ENCODE results near the gene THOC2.

DNA sequence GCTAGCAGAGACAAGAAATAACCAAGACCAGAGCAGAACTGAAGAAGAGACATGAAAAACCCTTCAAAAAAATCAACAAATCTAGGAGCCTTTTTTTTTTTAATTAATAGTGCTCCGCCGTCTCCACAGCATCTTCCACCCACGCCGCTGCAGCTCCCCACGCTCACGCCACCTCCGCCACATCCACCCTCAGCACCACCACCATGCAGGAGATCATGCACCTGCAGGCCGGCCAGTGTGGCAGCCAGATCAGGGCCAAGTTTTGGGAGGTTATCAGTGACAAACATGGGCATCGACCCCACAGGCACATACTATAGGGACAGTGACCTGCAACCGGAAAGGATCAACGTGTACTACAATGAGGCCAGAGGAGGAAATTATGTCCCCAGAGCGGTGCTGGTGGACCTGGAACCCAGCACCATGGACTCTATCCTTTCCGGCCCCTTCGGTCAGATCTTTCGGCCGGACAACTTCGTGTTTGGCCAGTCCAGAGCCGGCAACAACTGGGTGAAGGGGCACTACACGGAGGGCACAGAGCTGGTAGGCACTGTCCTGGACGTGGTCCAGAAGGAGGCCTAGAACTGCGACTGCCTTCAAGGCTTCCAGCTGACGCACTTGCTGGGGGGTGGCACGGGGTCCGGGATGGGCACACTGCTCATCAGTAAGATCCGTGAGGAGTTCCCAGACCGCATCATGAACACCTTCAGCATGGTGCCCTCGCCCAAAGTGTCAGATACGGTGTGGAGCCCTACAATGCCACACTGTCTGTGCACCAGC is 171.2 kb downstream of the THOC2 start:
- TF ChIP-seq ZNF121 (tag by site-specific recombination; IDR thresholded peaks at IDR 0.05): no peak
- TF ChIP-seq ZFP41 (tag by site-specific recombination; IDR thresholded peaks at IDR 0.05; ENCODE audit: borderline replicate concordance): no peak
- no peak for TF ChIP-seq CTCF (tag by site-specific recombination; IDR thresholded peaks at IDR 0.05)
- TF ChIP-seq, protein P1, sequence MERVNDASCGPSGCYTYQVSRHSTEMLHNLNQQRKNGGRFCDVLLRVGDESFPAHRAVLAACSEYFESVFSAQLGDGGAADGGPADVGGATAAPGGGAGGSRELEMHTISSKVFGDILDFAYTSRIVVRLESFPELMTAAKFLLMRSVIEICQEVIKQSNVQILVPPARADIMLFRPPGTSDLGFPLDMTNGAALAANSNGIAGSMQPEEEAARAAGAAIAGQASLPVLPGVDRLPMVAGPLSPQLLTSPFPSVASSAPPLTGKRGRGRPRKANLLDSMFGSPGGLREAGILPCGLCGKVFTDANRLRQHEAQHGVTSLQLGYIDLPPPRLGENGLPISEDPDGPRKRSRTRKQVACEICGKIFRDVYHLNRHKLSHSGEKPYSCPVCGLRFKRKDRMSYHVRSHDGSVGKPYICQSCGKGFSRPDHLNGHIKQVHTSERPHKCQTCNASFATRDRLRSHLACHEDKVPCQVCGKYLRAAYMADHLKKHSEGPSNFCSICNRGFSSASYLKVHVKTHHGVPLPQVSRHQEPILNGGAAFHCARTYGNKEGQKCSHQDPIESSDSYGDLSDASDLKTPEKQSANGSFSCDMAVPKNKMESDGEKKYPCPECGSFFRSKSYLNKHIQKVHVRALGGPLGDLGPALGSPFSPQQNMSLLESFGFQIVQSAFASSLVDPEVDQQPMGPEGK (tag by site-specific recombination; IDR thresholded peaks at IDR 0.05): no peak
- no peak for TF ChIP-seq ZNF488 (tag by site-specific recombination; IDR thresholded peaks at IDR 0.05)
- TF ChIP-seq SETDB1 (IDR thresholded peaks at IDR 0.05; ENCODE audit: insufficient read length, low read length): no peak
- TF ChIP-seq ZNF596 (tag by site-specific recombination; IDR thresholded peaks at IDR 0.05): no peak
- TF ChIP-seq, protein P2, sequence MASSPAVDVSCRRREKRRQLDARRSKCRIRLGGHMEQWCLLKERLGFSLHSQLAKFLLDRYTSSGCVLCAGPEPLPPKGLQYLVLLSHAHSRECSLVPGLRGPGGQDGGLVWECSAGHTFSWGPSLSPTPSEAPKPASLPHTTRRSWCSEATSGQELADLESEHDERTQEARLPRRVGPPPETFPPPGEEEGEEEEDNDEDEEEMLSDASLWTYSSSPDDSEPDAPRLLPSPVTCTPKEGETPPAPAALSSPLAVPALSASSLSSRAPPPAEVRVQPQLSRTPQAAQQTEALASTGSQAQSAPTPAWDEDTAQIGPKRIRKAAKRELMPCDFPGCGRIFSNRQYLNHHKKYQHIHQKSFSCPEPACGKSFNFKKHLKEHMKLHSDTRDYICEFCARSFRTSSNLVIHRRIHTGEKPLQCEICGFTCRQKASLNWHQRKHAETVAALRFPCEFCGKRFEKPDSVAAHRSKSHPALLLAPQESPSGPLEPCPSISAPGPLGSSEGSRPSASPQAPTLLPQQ (tag by site-specific recombination; IDR thresholded peaks at IDR 0.05): no peak
- TF ChIP-seq PBX3 (CRISPR knock-in tag; IDR thresholded peaks at IDR 0.05): no peak

Data from HEK293 (cell line).